Common myeloid progenitor, CD34-positive (primary cell): ENCODE results near the gene MCTP2.

Source experiments
- CTCF ChIA-PET: fragments of 350-600 bp; sonication (Branson Sonifier 250); formaldehyde crosslinking; loops from one replicate; lab custom pipeline; 2021; ENCODE audit warnings: antibody characterized with exemption; lab: Charles Lee
- POLR2A ChIA-PET: fragments of 350-600 bp; sonication (Branson Sonifier 250); formaldehyde crosslinking; loops from one replicate; lab custom pipeline; 2021; ENCODE audit warnings: antibody characterized with exemption; lab: Charles Lee
- DNase-seq, 3 donors: peaks; one replicate each; pipeline versions ENCODE4 v3.0.0 to v3.0.0-alpha.2; 2013
- H3K27ac ChIP-seq, 2 experiments: 1 replicate in 1 of 2; 2 replicates in 1 of 2; pipeline ENCODE4 v1.7.0; 2013; ENCODE audit warnings: inconsistent platforms in 2 of 2, low read length in 2 of 2, mild to moderate bottlenecking in 2 of 2, low read depth in 1 of 2, moderate library complexity in 1 of 2; ENCODE audit not compliant: severe bottlenecking in 2 of 2, insufficient read depth in 1 of 2, poor library complexity in 1 of 2
- H3K27me3 ChIP-seq, 5 experiments: replicated peaks in 2 of 5; 1 replicate in 3 of 5; 2 replicates in 2 of 5; pipeline versions ENCODE4 v1.6.1 to v1.7.0; 2013; ENCODE audit warnings: low read length in 4 of 5, mild to moderate bottlenecking in 2 of 5, moderate library complexity in 2 of 5, inconsistent platforms in 1 of 5; ENCODE audit not compliant: insufficient read depth in 5 of 5, control insufficient read depth in 4 of 5
- H3K36me3 ChIP-seq, 4 experiments: 1 replicate in 2 of 4; 2 replicates in 2 of 4; pipeline versions ENCODE4 v1.6.1 to v1.7.0; 2013; ENCODE audit warnings: low read length in 3 of 4, control low read depth in 1 of 4, mild to moderate bottlenecking in 1 of 4; ENCODE audit not compliant: control insufficient read depth in 4 of 4, insufficient read depth in 4 of 4
- H3K4me1 ChIP-seq, 4 experiments: 1 replicate in 3 of 4; 2 replicates in 1 of 4; pipeline versions ENCODE4 v1.6.1 to v1.7.1; 2013; ENCODE audit warnings: low read length in 3 of 4, mild to moderate bottlenecking in 3 of 4, control low read depth in 1 of 4, inconsistent platforms in 1 of 4, moderate library complexity in 1 of 4; ENCODE audit not compliant: control insufficient read depth in 4 of 4, insufficient read depth in 4 of 4; ENCODE audit errors: control extremely low read depth in 1 of 4
- H3K4me3 ChIP-seq, 7 experiments: 1 replicate in 4 of 7; 2 replicates in 3 of 7; pipeline versions ENCODE4 v1.5.1 to v1.7.0; 2013; ENCODE audit warnings: mild to moderate bottlenecking in 7 of 7, low read length in 6 of 7, moderate library complexity in 6 of 7, inconsistent platforms in 2 of 7, low read depth in 2 of 7, control low read depth in 1 of 7; ENCODE audit not compliant: insufficient read depth in 4 of 7, control insufficient read depth in 1 of 7; ENCODE audit errors: extremely low read depth in 1 of 7
- H3K9me3 ChIP-seq, 5 experiments: 1 replicate in 4 of 5; 2 replicates in 1 of 5; pipeline versions ENCODE4 v1.6.1 to v1.7.1; 2013; ENCODE audit warnings: low read length in 4 of 5, mild to moderate bottlenecking in 2 of 5, inconsistent platforms in 1 of 5, low read depth in 1 of 5, moderate library complexity in 1 of 5; ENCODE audit not compliant: control insufficient read depth in 4 of 5, insufficient read depth in 2 of 5; ENCODE audit errors: control extremely low read depth in 1 of 5
- WGBS: methylation state at CpG from one replicate; pipeline ENCODE4 v1.1.5; 2013; ENCODE audit not compliant: insufficient coverage; 5-methylcytosine and 5-hydroxymethylcytosine counted together

The MCTP2 gene

GRCh38 chr15:94312946-94313345 is 81.6 kb downstream of the MCTP2 start:
- H3K27me3 ChIP-seq = no peaks in the 10 kb centered on the region
- H3K4me3 ChIP-seq = no peak overlapping the region
- ChIA-PET CTCF (interaction anchor here (0.9 to 9.7 kb wide), 4 partner anchors 9 to 23 kb away, joined by 3 to 84 read pairs (median 3); no protein-coding TSS in a partner anchor), POLR2A (no interaction called here)
- peaks cover 3 to 70% (median 48%) of the 10 kb centered on the region in 4 experiments for H3K36me3 ChIP-seq
- H3K9me3 ChIP-seq = peaks cover 0 to 2% (median 0%) of the 10 kb centered on the region in 5 experiments
- no peak overlapping the region for H3K27ac ChIP-seq
- no peak for DNase-seq
- 77% methylated on average over 5 of the region's 5 CpGs for WGBS
- peaks cover 0 to 18% (median 7%) of the 10 kb centered on the region in 4 experiments for H3K4me1 ChIP-seq

GRCh38 chr15:94314639-94315038 is 83.3 kb downstream of the MCTP2 start:
- ChIA-PET POLR2A (no interaction called here), CTCF (interaction anchor here (0.7 to 9.7 kb wide), 3 partner anchors 8 to 150 kb away, joined by 4 to 84 read pairs (median 20); no protein-coding TSS in a partner anchor)
- peaks cover 0 to 14% (median 5%) of the 10 kb centered on the region in 4 experiments for H3K4me1 ChIP-seq
- H3K36me3 ChIP-seq = peaks cover 5 to 70% (median 54%) of the 10 kb centered on the region in 4 experiments
- 93% methylated on average over 3 of the region's 3 CpGs for WGBS
- H3K27ac ChIP-seq = no peak overlapping the region
- peaks cover 0 to 2% (median 0%) of the 10 kb centered on the region in 5 experiments for H3K9me3 ChIP-seq
- no peak for DNase-seq
- H3K4me3 ChIP-seq = no peak overlapping the region
- H3K27me3 ChIP-seq = no peaks in the 10 kb centered on the region

- 92% methylated on average over 4 of the region's 5 CpGs for WGBS
- Histone ChIP-seq H3K36me3 (peaks cover 8 to 80% (median 55%) of the 10 kb centered on the region in 4 experiments), H3K4me1 (peaks cover 0 to 17% (median 8%) of the 10 kb centered on the region in 4 experiments), H3K9me3 (peaks cover 0 to 2% (median 0%) of the 10 kb centered on the region in 5 experiments), H3K4me3 (no peak overlapping the region), H3K27me3 (no peaks in the 10 kb centered on the region), H3K27ac (no peak overlapping the region)
- DNase-seq = no peak
- ChIA-PET POLR2A (interaction anchor here (1.8 kb wide), 1 partner anchor 11 kb away, joined by 6 read pairs; no protein-coding TSS in a partner anchor), CTCF (interaction anchor here (1.0 to 4.3 kb wide), 2 partner anchors 29 to 153 kb away, joined by 3 to 20 read pairs; no protein-coding TSS in a partner anchor)
These were observed 85.8 kb downstream of the MCTP2 start for GRCh38 chr15:94317211-94317610.

- H3K9me3 ChIP-seq = no peaks in the 10 kb centered on the region
- H3K27me3 ChIP-seq = no peaks in the 10 kb centered on the region
- CTCF ChIA-PET = interaction anchor here (0.7 to 10.7 kb wide), 9 partner anchors 12 to 1292 kb away, joined by 3 to 222 read pairs (median 19); no protein-coding TSS in a partner anchor
- no peak overlapping the region for H3K4me3 ChIP-seq
- H3K4me1 ChIP-seq = peaks cover 6 to 32% (median 29%) of the 10 kb centered on the region in 4 experiments
- no CpG with 5 or more reads among the region's 2 CpGs for WGBS
- peaks cover 9 to 53% (median 29%) of the 10 kb centered on the region in 4 experiments for H3K36me3 ChIP-seq
- POLR2A ChIA-PET = interaction anchor here (3.0 kb wide), 1 partner anchor 34 kb away, joined by 8 read pairs; no protein-coding TSS in a partner anchor
- DNase-seq = peak in 2 of 3 donors; percentile 41 to 64
- no peak overlapping the region for H3K27ac ChIP-seq
These were observed 90.8 kb downstream of the MCTP2 start for GRCh38 chr15:94322141-94322540.

GRCh38 chr15:94323076-94323475 is 91.7 kb downstream of the MCTP2 start:
- Histone ChIP-seq H3K4me1 (peaks cover 6 to 32% (median 29%) of the 10 kb centered on the region in 4 experiments), H3K4me3 (peak overlapping the region in 1 of 7 experiments; percentile 6), H3K27ac (no peak overlapping the region), H3K27me3 (no peaks in the 10 kb centered on the region), H3K36me3 (peaks cover 5 to 49% (median 24%) of the 10 kb centered on the region in 4 experiments), H3K9me3 (no peaks in the 10 kb centered on the region)
- ChIA-PET POLR2A (interaction anchor here (3.0 kb wide), 1 partner anchor 35 kb away, joined by 8 read pairs; no protein-coding TSS in a partner anchor), CTCF (interaction anchor here (0.8 to 10.7 kb wide), 31 partner anchors 10 to 1295 kb away, joined by 3 to 222 read pairs (median 6); no protein-coding TSS in a partner anchor)
- no peak for DNase-seq

GRCh38 chr15:94324117-94324826 is 92.9 kb downstream of the MCTP2 start:
- H3K27me3 ChIP-seq = no peaks in the 10 kb centered on the region
- ChIA-PET POLR2A (interaction anchor here (0.6 to 3.0 kb wide), 4 partner anchors 37 to 160 kb away, joined by 4 to 13 read pairs (median 9); partner anchors contain the start of gene MCTP2), CTCF (interaction anchor here (0.5 to 10.7 kb wide), 42 partner anchors 9 to 1296 kb away, joined by 3 to 222 read pairs (median 4); partner anchors contain the start of gene MCTP2)
- H3K4me1 ChIP-seq = peaks cover 6 to 32% (median 29%) of the 10 kb centered on the region in 4 experiments
- WGBS = 27% methylated on average over 11 of the region's 17 CpGs
- H3K9me3 ChIP-seq = no peaks in the 10 kb centered on the region
- H3K36me3 ChIP-seq = peaks cover 2 to 50% (median 24%) of the 10 kb centered on the region in 4 experiments
- DNase-seq = peak; percentile 83 to 91 (median 87)
- no peak overlapping the region for H3K27ac ChIP-seq
- no peak overlapping the region for H3K4me3 ChIP-seq
